H9 (cell line): ENCODE data around the gene STAB1. TPM values are rescaled to one million over a fixed set of nuclear protein-coding genes. Genes with fewer than 3 reads are reported as not detected.

ENCODE experiments used
- DNase-seq: peaks from one replicate; pipeline ENCODE4 v3.0.0-alpha.2; 2017
- H2AFZ ChIP-seq: one replicate; pipeline ENCODE4 v1.6.1; 2013; ENCODE audit warnings: mild to moderate bottlenecking, low read length, control low read depth, moderate library complexity
- H2AK5ac ChIP-seq: 2 replicates; pipeline ENCODE4 v1.6.1; 2013; ENCODE audit warnings: low read length, control low read depth, mixed read lengths; ENCODE audit not compliant: insufficient read length
- H2BK120ac ChIP-seq: one replicate; pipeline ENCODE4 v1.6.1; 2013; ENCODE audit warnings: low read depth, mild to moderate bottlenecking, low read length, control low read depth, inconsistent platforms; ENCODE audit not compliant: poor library complexity, severe bottlenecking
- H2BK12ac ChIP-seq: 2 replicates; pipeline ENCODE4 v1.6.1; 2013; ENCODE audit warnings: low read length, control low read depth, mixed read lengths, low read depth; ENCODE audit not compliant: insufficient read length
- H2BK15ac ChIP-seq: 2 replicates; pipeline ENCODE4 v1.6.1; 2013; ENCODE audit warnings: low read depth, low read length, control low read depth
- H2BK20ac ChIP-seq: one replicate; pipeline ENCODE4 v1.6.1; 2013; ENCODE audit warnings: low read depth, mild to moderate bottlenecking, low read length, control low read depth, inconsistent platforms; ENCODE audit not compliant: poor library complexity, severe bottlenecking
- H2BK5ac ChIP-seq: 2 replicates; pipeline ENCODE4 v1.6.1; 2013; ENCODE audit warnings: low read length, control low read depth, mixed read lengths; ENCODE audit not compliant: insufficient read length
- H3K14ac ChIP-seq: 2 replicates; pipeline ENCODE4 v1.6.1; 2013; ENCODE audit warnings: low read length, control low read depth; ENCODE audit not compliant: insufficient read depth
- H3K18ac ChIP-seq: 2 replicates; pipeline ENCODE4 v1.6.1; 2013; ENCODE audit warnings: low read depth, mild to moderate bottlenecking, mixed read lengths, low read length, control low read depth; ENCODE audit not compliant: insufficient read length
- H3K23ac ChIP-seq: 2 replicates; pipeline ENCODE4 v1.6.1; 2013; ENCODE audit warnings: low read length, control low read depth, mixed read lengths, low read depth; ENCODE audit not compliant: insufficient read length
- H3K23me2 ChIP-seq: 2 replicates; pipeline ENCODE4 v1.6.1; 2013; ENCODE audit warnings: low read depth, mild to moderate bottlenecking, mixed read lengths, low read length, control low read depth; ENCODE audit not compliant: insufficient read length, poor library complexity, severe bottlenecking
- H3K27ac ChIP-seq: 2 replicates; pipeline ENCODE4 v1.5.1; 2013; ENCODE audit warnings: low read length, control low read depth, mixed read lengths, low read depth; ENCODE audit not compliant: insufficient read length
- H3K27me3 ChIP-seq: 2 replicates; pipeline ENCODE4 v1.6.1; 2013; ENCODE audit warnings: low read length, control low read depth, inconsistent platforms; ENCODE audit not compliant: insufficient read depth
- H3K4ac ChIP-seq: 2 replicates; pipeline ENCODE4 v1.6.1; 2013; ENCODE audit warnings: low read depth, mild to moderate bottlenecking, control low read depth, inconsistent platforms, low read length, moderate library complexity
- H3K4me1 ChIP-seq: 2 replicates; pipeline ENCODE4 v1.6.1; 2013; ENCODE audit warnings: low read length, control low read depth, inconsistent platforms; ENCODE audit not compliant: insufficient read depth
- H3K4me2 ChIP-seq: 2 replicates; pipeline ENCODE4 v1.6.1; 2013; ENCODE audit warnings: low read length, control low read depth, mixed read lengths; ENCODE audit not compliant: insufficient read length, insufficient read depth
- H3K56ac ChIP-seq: 2 replicates; pipeline ENCODE4 v1.6.1; 2013; ENCODE audit warnings: low read depth, mild to moderate bottlenecking, mixed read lengths, low read length, control low read depth; ENCODE audit not compliant: insufficient read length
- H3K79me1 ChIP-seq: 2 replicates; pipeline ENCODE4 v1.6.1; 2013; ENCODE audit warnings: low read depth, mild to moderate bottlenecking, moderate library complexity, low read length, control low read depth, inconsistent platforms; ENCODE audit not compliant: insufficient read depth, poor library complexity, severe bottlenecking
- H3K79me2 ChIP-seq: 2 replicates; pipeline ENCODE4 v1.6.1; 2013; ENCODE audit warnings: low read length, control low read depth, inconsistent platforms; ENCODE audit not compliant: insufficient read depth
- H3K9ac ChIP-seq: 2 replicates; pipeline ENCODE4 v1.6.1; 2013; ENCODE audit warnings: low read length, control low read depth, mixed read lengths; ENCODE audit not compliant: insufficient read length; ENCODE audit errors: extremely low read depth
- H3K9me3 ChIP-seq: one replicate; pipeline ENCODE4 v1.6.1; 2013; ENCODE audit warnings: low read depth, low read length, inconsistent platforms; ENCODE audit not compliant: control insufficient read depth
- H3T11ph ChIP-seq: one replicate; pipeline ENCODE4 v1.6.1; 2013; ENCODE audit warnings: mild to moderate bottlenecking, low read length, control low read depth, inconsistent platforms
- H4K20me1 ChIP-seq: one replicate; pipeline ENCODE4 v1.6.1; 2013; ENCODE audit not compliant: control insufficient read depth, insufficient read length, insufficient read depth
- H4K5ac ChIP-seq: 2 replicates; pipeline ENCODE4 v1.6.1; 2013; ENCODE audit warnings: low read depth, mild to moderate bottlenecking, mixed read lengths, low read length, control low read depth; ENCODE audit not compliant: insufficient read length
- H4K8ac ChIP-seq: replicated peaks from 2 replicates; pipeline ENCODE4 v1.6.1; 2013; ENCODE audit warnings: low read length, control low read depth, mixed read lengths, low read depth; ENCODE audit not compliant: insufficient read length
- H4K91ac ChIP-seq: 2 replicates; pipeline ENCODE4 v1.6.1; 2013; ENCODE audit warnings: low read depth, mild to moderate bottlenecking, moderate library complexity, mixed read lengths, low read length, control low read depth; ENCODE audit not compliant: insufficient read length
- H3K27ac Mint-ChIP-seq, 3 experiments: 2 replicates in 2 of 3; 3 replicates in 1 of 3; pipeline ENCODE4 v1.8.0; 2020 to 2021; ENCODE audit warnings: mixed read lengths in 3 of 3, mild to moderate bottlenecking in 1 of 3, moderate library complexity in 1 of 3
- H3K27me3 Mint-ChIP-seq: 2 replicates; pipeline ENCODE4 v1.8.0; 2021; ENCODE audit warnings: low read depth, mild to moderate bottlenecking, moderate library complexity, mixed read lengths
- H3K36me3 Mint-ChIP-seq, 3 experiments: 2 replicates in 2 of 3; 3 replicates in 1 of 3; pipeline ENCODE4 v1.8.0; 2020 to 2021; ENCODE audit warnings: low read depth in 3 of 3, mixed read lengths in 3 of 3; ENCODE audit not compliant: insufficient read depth in 1 of 3
- H3K4me1 Mint-ChIP-seq, 2 experiments: 2 replicates each; pipeline ENCODE4 v1.8.0; 2020; ENCODE audit warnings: mixed read lengths in 2 of 2
- H3K4me3 Mint-ChIP-seq, 2 experiments: 2 replicates in 1 of 2; 3 replicates in 1 of 2; pipeline ENCODE4 v1.8.0; 2020 to 2021; ENCODE audit warnings: mild to moderate bottlenecking in 2 of 2, mixed read lengths in 2 of 2, moderate library complexity in 1 of 2
- H3K9me3 Mint-ChIP-seq, 2 experiments: 2 replicates in 1 of 2; 3 replicates in 1 of 2; pipeline ENCODE4 v1.8.0; 2020; ENCODE audit warnings: mild to moderate bottlenecking in 2 of 2, mixed read lengths in 2 of 2, moderate library complexity in 1 of 2
- CTCF ChIP-seq: fragments of 200-600 bp; sonication (generic); conservative IDR thresholded peaks from 3 replicates; pipeline ENCODE4 v1.8.0; 2021; ENCODE audit warnings: antibody characterized with exemption, mild to moderate bottlenecking
- WGBS: extraction: QIAGEN DNeasy Blood & Tissue Kit; methylation state at CpG from one replicate; pipeline ENCODE4 v1.1.7; 2013; ENCODE audit warnings: missing lambda C conversion rate, low lambda C conversion rate, mixed read lengths; ENCODE audit not compliant: insufficient read length; ENCODE audit errors: extremely low coverage; 5-methylcytosine and 5-hydroxymethylcytosine counted together
- total RNA-seq: library from RNA; stranded (reverse); gene quantifications from 2 replicates; pipeline ENCODE4 v1.2.1, GENCODE V29; 2021

Gene STAB1
- total RNA-seq, 1 experiment from 2014 or later = 1.5 TPM

- H3K4me2 ChIP-seq = no peak overlapping the region
- no peaks in the 10 kb centered on the region; the same call in 1 of the 2 replicates for H3K4me1 ChIP-seq
- H3K4me3 Mint-ChIP-seq = peak overlapping the region in 1 of 2 experiments; percentile 32; a peak in 2 of 5 replicates
- H2AFZ ChIP-seq = no peak overlapping the region
- no peak overlapping the region for H3K27ac ChIP-seq
- H2BK20ac ChIP-seq = no peak overlapping the region
- H3K4me1 Mint-ChIP-seq = peaks cover 21 to 28% of the 10 kb centered on the region in 2 experiments
- no peaks in the 10 kb centered on the region for H3K9me3 Mint-ChIP-seq
- H4K91ac ChIP-seq = no peak overlapping the region
- no peak for TF ChIP-seq CTCF
- no peak overlapping the region for H3K23ac ChIP-seq
- peak overlapping the region in 1 of 3 experiments; percentile 79; a peak in 3 of 7 replicates for H3K27ac Mint-ChIP-seq
- H3K27me3 Mint-ChIP-seq = peaks cover 3% of the 10 kb centered on the region
- H3T11ph ChIP-seq = no peak overlapping the region
- no peak overlapping the region for H2BK120ac ChIP-seq
- H3K9ac ChIP-seq = peak overlapping the region; percentile 10
- H3K36me3 Mint-ChIP-seq = no peaks in the 10 kb centered on the region; a peak in 1 of 7 replicates
- H2BK15ac ChIP-seq = no peak overlapping the region
- H3K79me1 ChIP-seq = no peaks in the 10 kb centered on the region
- no peak overlapping the region for H3K14ac ChIP-seq
- H3K79me2 ChIP-seq = no peaks in the 10 kb centered on the region
- H3K23me2 ChIP-seq = no peaks in the 10 kb centered on the region
- no peaks in the 10 kb centered on the region for H3K27me3 ChIP-seq
- H4K8ac ChIP-seq = no peak overlapping the region
- no CpG with 5 or more reads among the region's 12 CpGs for WGBS
- H2BK5ac ChIP-seq = no peak overlapping the region
- no peak overlapping the region for H2AK5ac ChIP-seq
- no peak overlapping the region for H2BK12ac ChIP-seq
- no peak overlapping the region for H3K56ac ChIP-seq
- no peaks in the 10 kb centered on the region for H4K20me1 ChIP-seq
- H4K5ac ChIP-seq = no peak overlapping the region
- no peak overlapping the region for H3K18ac ChIP-seq
- no peak overlapping the region for H3K4ac ChIP-seq
- H3K9me3 ChIP-seq = no peaks in the 10 kb centered on the region
- peak; percentile 21 for DNase-seq
These were observed 47.4 kb upstream of the STAB1 start for GRCh38 chr3:52447512-52448355.
